Glutamatergic neuron (in vitro differentiated cells): ENCODE measurements around the gene DDX28. TPM values are rescaled to one million over a fixed set of nuclear protein-coding genes. Genes with fewer than 3 reads are reported as not detected.

Experiments used
- DNase-seq: peaks from one replicate; pipeline ENCODE4 v3.0.0; 2022
- H3K27ac Mint-ChIP-seq: one replicate; pipeline ENCODE4 v1.8.0; 2020; ENCODE audit warnings: mild to moderate bottlenecking, mixed read lengths, inconsistent platforms; ENCODE audit not compliant: unreplicated experiment
- H3K27me3 Mint-ChIP-seq: one replicate; pipeline ENCODE4 v1.8.0; 2020; ENCODE audit warnings: mild to moderate bottlenecking, moderate library complexity, mixed read lengths, inconsistent platforms; ENCODE audit not compliant: unreplicated experiment
- H3K36me3 Mint-ChIP-seq: one replicate; pipeline ENCODE4 v1.8.0; 2020; ENCODE audit warnings: mild to moderate bottlenecking, mixed read lengths, inconsistent platforms; ENCODE audit not compliant: unreplicated experiment
- H3K4me1 Mint-ChIP-seq: one replicate; pipeline ENCODE4 v1.8.0; 2020; ENCODE audit warnings: mild to moderate bottlenecking, low read depth, mixed read lengths, inconsistent platforms; ENCODE audit not compliant: unreplicated experiment
- H3K4me3 Mint-ChIP-seq: one replicate; pipeline ENCODE4 v1.8.0; 2020; ENCODE audit warnings: mild to moderate bottlenecking, mixed read lengths, inconsistent platforms; ENCODE audit not compliant: unreplicated experiment
- H3K9me3 Mint-ChIP-seq: one replicate; pipeline ENCODE4 v1.8.0; 2020; ENCODE audit warnings: mild to moderate bottlenecking, moderate library complexity, mixed read lengths, inconsistent platforms; ENCODE audit not compliant: unreplicated experiment
- CTCF ChIP-seq: fragments of 200-600 bp; sonication (generic); IDR thresholded peaks from one replicate; pipeline ENCODE4 v1.5.0; 2021; ENCODE audit not compliant: partially characterized antibody, unreplicated experiment
- total RNA-seq: library from RNA; stranded (reverse); fragmentation: NEBNext Ultra II Directional; extraction: Animal tissue kit (Norgen Biotek cat#: 25700); gene quantifications from one replicate; pipeline ENCODE4 v1.2.1, GENCODE V29; 2021; ENCODE audit not compliant: unreplicated experiment

Gene DDX28
- total RNA-seq, 1 donor from 2014 or later, result 6.7 TPM

DNA sequence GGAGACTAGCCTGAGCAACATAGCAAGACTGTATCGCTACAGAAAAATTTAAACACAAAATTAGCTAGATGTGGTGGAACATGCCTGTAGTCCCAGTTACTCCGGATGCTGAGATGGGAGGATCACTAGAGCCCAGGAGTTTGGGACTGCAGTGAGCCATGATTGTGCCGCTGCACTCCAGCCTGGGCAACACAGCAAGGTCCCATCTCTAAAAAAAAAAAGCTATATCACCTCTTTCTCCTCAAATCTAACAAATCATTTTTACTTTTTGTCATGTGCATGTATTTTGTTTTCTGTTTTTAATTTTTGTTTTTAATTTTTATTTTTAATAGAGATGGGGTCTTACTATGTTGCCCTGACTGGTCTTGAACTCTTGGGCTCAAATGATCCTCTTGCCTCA is 6.0 kb upstream of the DDX28 start:
- Mint-ChIP-seq H3K27me3 (no peaks in the 10 kb centered on the region), H3K4me3 (no peak overlapping the region), H3K4me1 (no peaks in the 10 kb centered on the region), H3K27ac (no peak overlapping the region), H3K9me3 (peaks cover 2% of the 10 kb centered on the region), H3K36me3 (no peaks in the 10 kb centered on the region)
- TF ChIP-seq CTCF, result no peak
- DNase-seq, result no peak

DNA sequence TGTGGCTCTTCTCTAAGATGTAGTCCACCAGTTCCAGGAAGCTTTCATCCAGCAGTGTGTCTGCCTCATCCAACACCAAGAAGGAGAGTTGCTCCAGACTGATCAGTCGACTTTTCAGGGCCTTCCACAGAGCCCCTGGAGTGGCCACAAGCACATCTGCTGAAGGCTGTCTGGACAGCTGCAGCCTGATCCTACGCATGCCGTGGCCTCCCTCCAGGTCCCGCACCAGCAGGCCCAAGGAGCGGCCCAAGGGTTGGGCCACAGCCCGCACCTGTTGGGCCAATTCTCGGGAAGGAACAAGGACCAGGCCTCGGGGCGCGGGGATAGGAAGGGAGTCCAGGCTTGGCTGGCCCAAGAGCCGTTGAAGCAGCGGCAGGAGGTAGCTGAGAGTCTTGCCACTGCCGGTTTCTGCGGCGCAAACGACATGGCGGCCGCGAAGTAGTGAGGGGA is 729 bp downstream of the DDX28 start:
- peaks cover 6% of the 10 kb centered on the region for H3K9me3 Mint-ChIP-seq
- peaks cover 8% of the 10 kb centered on the region for H3K27me3 Mint-ChIP-seq
- no peaks in the 10 kb centered on the region for H3K36me3 Mint-ChIP-seq
- peaks cover 2% of the 10 kb centered on the region for H3K4me1 Mint-ChIP-seq
- no peak for DNase-seq
- H3K4me3 Mint-ChIP-seq, result peak overlapping the region; percentile 96
- no peak for TF ChIP-seq CTCF
- peak overlapping the region; percentile 84 for H3K27ac Mint-ChIP-seq

- peaks cover 8% of the 10 kb centered on the region for H3K27me3 Mint-ChIP-seq
Measured at GRCh38 chr16:68021490-68021889, 1.5 kb downstream of the DDX28 start.

GRCh38 chr16:68019167-68019680 is 3.8 kb downstream of the DDX28 start:
- H3K4me1 Mint-ChIP-seq, result peaks cover 2% of the 10 kb centered on the region
- TF ChIP-seq CTCF, result no peak
- H3K27me3 Mint-ChIP-seq, result peaks cover 8% of the 10 kb centered on the region
- no peaks in the 10 kb centered on the region for H3K36me3 Mint-ChIP-seq
- DNase-seq, result no peak
- H3K4me3 Mint-ChIP-seq, result no peak overlapping the region
- H3K9me3 Mint-ChIP-seq, result peaks cover 6% of the 10 kb centered on the region
- H3K27ac Mint-ChIP-seq, result no peak overlapping the region

More at GRCh38 chr16:68021490-68021889, 1.5 kb downstream of the DDX28 start:
- no peak for TF ChIP-seq CTCF
- Mint-ChIP-seq H3K4me3 (peak overlapping the region; percentile 96), H3K27ac (no peak overlapping the region), H3K36me3 (no peaks in the 10 kb centered on the region), H3K4me1 (peaks cover 2% of the 10 kb centered on the region), H3K9me3 (peaks cover 6% of the 10 kb centered on the region)
- no peak for DNase-seq

- no peak for TF ChIP-seq CTCF
Measured at GRCh38 chr16:68015681-68016080, 7.4 kb downstream of the DDX28 start, which contains the start of gene DPEP2NB. TSS of gene DPEP2NB (minus strand) at chr16:68015911. CDS start at chr16:68015770, 141 bp downstream.

More at GRCh38 chr16:68015681-68016080, 7.4 kb downstream of the DDX28 start, which contains the start of gene DPEP2NB:
- Mint-ChIP-seq H3K27me3 (peaks cover under 1% of the 10 kb centered on the region), H3K4me3 (no peak within 1 kb of the TSS), H3K27ac (no peak within 1 kb of the TSS), H3K36me3 (no peaks in the 10 kb centered on the region), H3K4me1 (no peaks in the 10 kb centered on the region), H3K9me3 (no peaks in the 10 kb centered on the region)
- no peak for DNase-seq
